NCI-H128 (cell line): ENCODE results near the gene ZMYND19.
"Not testable (repeated sequence)": the region's sequence is repeated elsewhere in the genome, so short reads cannot be mapped to it uniquely, and the experiment has no call there.

Experiments used
- DNase-seq: peaks from one replicate; lab custom pipeline; 2025; ENCODE audit not compliant: unreplicated experiment; lab: John Stamatoyannopoulos, UW

Gene ZMYND19

GRCh38 chr9:137564134-137564533 is 26.2 kb downstream of the ZMYND19 start:
- DNase-seq = no peak

- no peak for DNase-seq
Measured at GRCh38 chr9:137558127-137558526, 32.2 kb downstream of the ZMYND19 start.

DNA sequence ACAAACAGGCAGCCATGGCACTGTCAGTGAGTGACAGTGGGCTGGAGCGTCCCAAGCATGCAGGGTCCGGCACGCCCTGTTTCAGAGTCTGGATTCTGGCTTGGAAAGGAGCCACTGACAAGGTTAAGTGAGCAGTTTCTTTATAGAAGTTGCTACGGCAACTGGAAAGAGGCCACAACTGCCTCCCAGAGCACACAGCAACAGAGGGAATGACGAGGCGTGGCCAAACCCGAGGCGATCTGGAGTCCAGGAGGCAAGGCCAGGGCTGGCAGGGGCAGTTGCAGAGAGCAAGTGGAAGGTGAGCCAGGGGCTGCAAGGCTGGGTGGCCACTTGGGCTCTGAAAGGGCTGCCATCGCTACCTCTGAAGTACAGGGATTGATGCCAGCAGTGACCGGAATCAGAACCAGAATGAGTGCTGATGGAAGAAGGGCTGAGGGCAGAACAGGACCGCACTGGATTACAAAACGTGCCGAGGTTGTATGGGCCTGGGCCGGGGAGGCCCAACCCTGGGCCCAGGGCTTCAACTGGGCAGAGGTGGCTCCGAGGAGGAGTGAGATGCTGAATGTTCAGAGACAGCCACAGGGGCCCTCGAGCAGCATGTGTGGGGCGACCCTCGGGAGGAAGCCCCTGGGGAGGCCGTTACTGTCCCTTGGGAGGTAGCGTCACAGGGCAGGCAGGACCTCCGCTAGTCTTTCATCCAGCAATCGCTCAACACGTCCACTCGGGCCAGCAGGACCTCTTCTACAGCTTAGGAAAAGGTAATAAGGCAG is 34.1 kb downstream of the ZMYND19 start:
- no peak for DNase-seq

DNA sequence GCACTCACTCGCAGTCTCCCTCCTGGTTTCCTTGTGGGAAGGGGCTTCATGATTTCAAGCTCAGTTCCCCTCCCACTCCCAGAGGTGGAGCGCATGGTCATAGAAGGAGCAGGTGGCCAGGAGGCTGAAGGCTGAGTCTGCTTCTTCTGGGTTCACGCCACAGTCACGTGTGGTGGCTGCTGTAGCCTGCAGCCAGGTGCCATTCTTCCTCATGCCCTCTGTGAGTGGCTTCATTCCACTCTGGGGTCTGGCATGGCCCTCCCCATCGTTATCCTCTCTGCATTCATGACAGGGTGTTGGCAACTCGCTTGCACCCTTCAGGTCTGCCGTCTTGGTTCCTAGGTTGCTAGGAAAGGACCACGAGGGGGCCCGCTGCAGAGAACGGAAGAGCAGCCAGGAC is 35.1 kb downstream of the ZMYND19 start:
- DNase-seq = no peak

- no peak for DNase-seq
Measured at GRCh38 chr9:137554349-137554748, 36.0 kb downstream of the ZMYND19 start.

DNA sequence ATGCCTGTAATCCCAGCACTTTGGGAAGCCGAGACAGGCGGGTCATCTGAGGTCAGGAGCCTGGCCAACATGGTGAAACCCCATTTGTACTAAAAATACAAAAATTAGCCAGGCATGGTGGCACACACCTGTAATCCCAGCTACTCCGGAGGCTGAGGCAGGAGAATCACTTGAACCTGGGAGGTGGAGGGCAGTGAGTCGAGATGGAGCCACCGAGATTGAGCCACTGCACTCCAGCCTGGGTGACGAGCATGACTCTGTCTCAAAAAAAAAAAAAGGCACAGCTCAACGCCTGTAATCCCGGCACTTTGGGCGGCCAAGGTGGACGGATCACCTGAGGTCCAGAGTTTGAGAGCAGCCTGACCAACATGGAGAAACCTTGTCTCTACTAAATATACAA is 36.7 kb downstream of the ZMYND19 start:
- DNase-seq = not testable (repeated sequence)

- no peak for DNase-seq
Measured at GRCh38 chr9:137552022-137552768, 38.1 kb downstream of the ZMYND19 start.

DNA sequence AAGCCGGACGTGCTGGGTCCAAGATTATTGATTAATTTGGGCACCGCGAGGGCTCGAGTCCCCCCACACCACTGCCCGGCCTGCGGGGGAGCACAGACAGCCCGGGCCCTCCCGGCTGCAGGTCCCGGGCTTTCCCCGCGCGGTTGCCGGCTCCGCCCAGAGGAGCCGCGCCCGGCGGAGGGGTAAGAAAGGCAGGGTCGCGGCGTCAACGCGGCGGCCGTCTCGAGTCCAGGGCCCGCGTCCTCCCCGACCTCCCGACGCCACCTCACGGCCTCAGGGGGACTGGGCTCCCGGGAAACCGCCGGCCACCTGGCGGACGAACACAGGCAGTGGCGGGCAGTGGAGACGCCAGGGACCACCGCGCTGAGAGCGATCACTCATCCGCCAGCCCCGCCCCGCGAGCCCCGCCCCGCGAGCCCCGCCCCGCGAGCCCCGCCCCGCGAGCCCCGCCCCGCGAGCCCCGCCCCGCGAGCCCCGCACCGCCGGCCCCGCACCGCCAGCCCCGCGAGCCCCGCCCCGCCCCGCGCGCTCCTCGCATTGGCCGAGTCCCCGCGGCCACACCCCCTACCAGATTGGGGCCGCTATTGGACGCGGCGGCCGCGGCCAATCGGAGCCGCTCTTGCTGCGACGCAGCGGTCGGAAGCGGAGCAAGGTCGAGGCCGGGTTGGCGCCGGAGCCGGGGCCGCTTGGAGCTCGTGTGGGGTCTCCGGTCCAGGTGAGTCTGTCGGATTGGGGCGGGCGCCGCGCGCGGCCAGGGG is 38.9 kb downstream of the ZMYND19 start, which contains the start of gene MRPL41:
Gene MRPL41, plus strand, starts transcription at position 616 of the 758 bp plus-strand sequence. CDS start 203 bp downstream, outside the sequence.
- DNase-seq = peak; percentile 53

DNA sequence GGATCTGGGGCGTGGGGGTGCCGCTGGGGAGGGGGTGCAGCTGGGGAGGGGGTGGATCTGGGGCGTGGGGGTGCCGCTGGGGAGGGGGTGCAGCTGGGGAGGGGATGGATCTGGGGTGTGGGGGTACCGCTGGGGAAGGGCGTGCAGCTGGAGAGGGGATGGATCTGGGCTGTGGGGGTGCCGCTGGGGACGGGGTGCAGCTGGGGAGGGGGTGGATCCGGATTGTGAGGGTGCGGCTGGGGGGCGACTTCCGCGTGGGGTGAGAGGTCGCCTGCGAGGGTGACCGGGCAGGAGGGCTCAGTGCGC is 39.4 kb downstream of the ZMYND19 start:
- not testable (repeated sequence) for DNase-seq

- DNase-seq = peak; percentile 54
Measured at GRCh38 chr9:137550231-137550621, 40.1 kb downstream of the ZMYND19 start, which contains the start of gene PNPLA7. TSS of gene PNPLA7 (minus strand) at chr9:137550402. CDS start at chr9:137550197, 205 bp downstream.

DNA sequence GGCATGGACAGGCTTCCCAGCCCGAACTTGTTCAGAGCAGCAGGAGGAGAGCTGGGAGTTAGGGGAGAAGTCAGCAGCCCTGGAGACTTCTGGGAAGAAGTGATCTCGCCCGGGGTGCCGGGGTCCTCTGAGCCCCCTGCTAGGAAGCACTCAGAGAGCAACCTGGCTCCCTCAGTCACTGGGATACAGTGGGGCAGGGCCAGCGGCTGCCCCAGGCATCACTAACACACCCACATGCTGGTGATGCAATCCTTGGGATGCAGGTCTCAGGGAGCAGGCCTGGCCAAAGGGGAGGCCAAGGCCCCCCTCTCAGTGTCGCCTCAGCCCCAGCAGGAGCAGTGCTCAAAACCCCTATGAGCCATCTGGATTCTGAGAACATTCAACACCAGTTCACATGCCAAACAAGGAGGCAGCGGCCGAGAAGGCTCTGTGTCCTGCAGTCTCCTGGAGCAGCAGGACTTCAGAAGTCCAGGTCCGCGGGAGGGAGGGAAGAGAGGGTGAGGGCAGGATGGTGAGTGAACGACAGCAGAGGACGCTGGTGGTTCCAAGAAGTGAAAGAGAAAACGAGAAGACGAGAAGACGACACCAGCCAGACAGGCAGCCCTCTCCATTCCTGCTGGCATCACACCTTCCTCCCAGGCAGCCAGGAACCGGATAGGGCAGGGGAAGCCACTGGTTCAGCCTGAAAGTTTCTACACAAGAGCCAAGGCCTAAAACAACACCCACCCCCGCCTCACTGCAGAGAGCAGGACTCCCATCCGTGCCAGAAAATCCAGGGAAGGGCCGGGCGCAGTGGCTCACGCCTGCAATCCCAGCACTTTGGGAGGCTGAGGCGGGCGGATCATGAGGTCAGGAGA is 42.4 kb downstream of the ZMYND19 start:
- no peak for DNase-seq

DNA sequence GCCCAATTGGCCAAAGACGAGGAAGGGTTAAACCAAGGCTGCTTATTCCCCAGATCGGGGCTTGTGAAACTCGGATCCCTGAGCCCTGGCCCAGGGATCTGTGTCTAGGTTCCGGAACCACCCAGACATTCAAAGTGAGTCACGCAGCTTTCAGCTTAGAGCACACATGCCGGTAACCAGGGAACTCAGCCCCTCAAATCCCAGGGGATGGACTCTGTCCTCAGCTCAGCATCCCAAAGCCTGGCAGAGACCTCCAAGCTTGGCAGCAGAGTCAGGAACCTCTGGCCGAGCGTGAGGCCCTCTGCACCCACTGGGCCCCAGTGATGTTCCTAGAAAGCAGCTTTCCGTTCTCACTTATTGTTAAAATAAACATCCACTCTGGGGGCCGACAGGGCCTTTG is 45.2 kb downstream of the ZMYND19 start:
- no peak for DNase-seq

GRCh38 chr9:137544176-137544760 is 46.0 kb downstream of the ZMYND19 start:
- no peak for DNase-seq

- DNase-seq = no peak
Measured at GRCh38 chr9:137543237-137543963, 46.9 kb downstream of the ZMYND19 start.

DNA sequence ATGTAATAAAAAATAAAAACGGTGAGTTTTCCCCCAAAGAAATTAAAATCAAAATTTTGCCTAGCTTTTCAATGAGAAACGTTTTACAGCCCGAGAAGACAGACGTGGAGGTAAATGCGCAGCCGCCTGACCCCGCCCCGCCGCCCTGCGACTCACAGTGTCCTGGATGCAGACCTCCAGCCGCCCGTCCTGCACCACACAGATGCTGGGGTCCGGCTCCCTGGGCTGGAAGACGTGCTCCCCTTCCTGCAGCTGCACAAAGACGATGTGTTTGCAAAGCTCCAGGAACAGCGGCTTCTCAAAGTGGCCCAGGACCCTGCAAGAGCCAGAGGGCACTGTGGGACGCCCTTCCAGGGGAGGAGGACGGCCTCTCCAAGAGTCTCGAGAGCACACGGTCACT is 47.8 kb downstream of the ZMYND19 start:
- no peak for DNase-seq

DNA sequence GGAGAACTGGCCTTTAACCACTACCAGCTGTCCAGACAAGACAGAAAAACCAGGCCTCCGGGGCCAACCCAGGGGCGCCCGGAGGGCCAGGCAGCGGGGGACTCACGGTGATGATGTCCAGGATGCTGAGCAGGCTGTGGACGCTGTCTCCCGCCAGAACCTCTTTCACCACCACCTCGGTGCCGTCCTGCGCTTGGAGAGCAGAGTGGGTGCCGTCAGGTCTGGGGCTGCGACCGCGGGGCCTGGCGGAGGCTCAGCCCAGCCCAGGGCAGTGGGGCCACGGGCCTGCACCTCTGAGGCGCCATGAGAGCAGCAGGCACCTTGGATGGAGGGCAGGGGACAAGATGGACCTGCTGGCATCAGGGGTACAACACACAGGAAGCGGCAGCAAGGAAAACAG is 49.8 kb downstream of the ZMYND19 start:
- DNase-seq = no peak

DNA sequence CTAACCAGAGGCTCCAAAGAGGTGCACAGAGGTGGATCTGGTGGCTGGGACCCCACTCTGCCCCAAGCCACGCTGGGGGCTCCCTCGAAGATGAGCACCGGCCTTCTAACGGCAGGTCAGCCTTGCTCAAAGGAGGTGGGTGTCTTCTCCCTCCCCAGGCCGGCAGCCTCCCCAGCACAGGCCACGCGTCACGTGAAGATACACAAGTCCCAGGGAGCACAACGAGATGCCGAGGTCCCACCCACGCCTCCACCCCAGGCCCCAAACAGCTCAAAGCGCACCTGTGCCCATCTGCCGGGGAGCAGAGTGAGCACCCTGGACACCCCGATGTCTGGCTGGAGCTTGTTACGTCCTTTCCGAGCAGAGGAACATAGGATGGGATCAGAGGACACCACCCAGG is 52.3 kb downstream of the ZMYND19 start:
- no peak for DNase-seq

DNA sequence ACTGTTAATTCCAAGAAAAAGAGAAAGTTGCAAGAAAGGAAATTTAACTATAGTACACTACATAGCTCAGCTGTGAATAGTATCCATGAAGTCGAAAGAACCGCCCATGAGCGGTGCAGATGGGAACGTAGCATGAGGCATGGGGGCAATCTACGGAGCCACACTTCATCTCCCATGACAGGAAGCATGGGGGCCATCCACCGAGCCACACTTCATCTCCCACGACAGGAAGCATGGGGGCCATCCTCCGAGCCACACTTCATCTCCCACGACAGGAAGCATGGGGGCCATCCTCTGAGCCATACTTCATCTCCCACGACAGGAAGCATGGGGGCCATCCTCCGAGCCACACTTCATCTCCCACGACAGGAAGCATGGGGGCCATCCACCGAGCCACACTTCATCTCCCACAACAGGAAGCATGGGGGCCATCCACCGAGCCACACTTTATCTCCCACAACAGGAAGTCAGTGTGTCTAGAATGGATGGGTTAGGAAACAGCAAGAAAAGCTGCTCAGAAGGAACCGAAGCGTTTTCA is 53.6 kb downstream of the ZMYND19 start:
- not testable (repeated sequence) for DNase-seq

DNA sequence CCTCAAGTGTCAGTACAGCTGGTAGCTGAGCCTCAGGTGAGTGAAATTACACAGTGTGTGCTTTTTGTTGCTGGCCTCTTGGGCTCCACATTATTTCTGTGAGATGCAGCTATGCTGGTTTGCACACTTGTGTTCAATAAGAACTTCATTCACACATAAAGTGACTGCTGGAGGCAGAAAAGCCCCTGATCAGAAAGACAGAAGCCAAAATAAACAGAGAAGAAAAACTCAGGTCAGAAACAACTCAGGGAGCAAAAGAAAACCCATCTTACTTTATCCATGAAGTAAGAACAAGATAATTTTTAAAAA is 55.2 kb downstream of the ZMYND19 start:
- no peak for DNase-seq
